ENCODE results near the gene PLA2G2F. TPM values are rescaled to one million over a fixed set of nuclear protein-coding genes. Genes with fewer than 3 reads are reported as not detected.

PLA2G2F gene
- total RNA-seq (2022): not detected in 2 replicates
- Bru-seq, nascent RNA: not detected
- not detected for BruChase-seq, experiment 1, labeled RNA remaining after a 6-hour chase
- not detected for BruChase-seq, experiment 2, labeled RNA remaining after a 2-hour chase
- long read RNA-seq: 0 reads

GRCh38 chr1:20138961-20139550 lies at the start of gene PLA2G2F:
TSS of gene PLA2G2F (plus strand) at chr1:20139323. CDS start at chr1:20139428, 105 bp downstream.
- H3K4me1 Mint-ChIP-seq (ENCODE audit: insufficient read depth, unreplicated experiment): peaks cover 3% of the 10 kb centered on the region
- no peak for DNase-seq (ENCODE audit: unreplicated experiment)
- ChIA-PET POLR2A (no interaction called here), CTCF (no interaction called here)
- BruUV-seq (replicated peaks): no TSS peak
- intact Hi-C loops (cut with micrococcal nuclease): no loop called here
- H3K36me3 Mint-ChIP-seq (ENCODE audit: insufficient read depth, unreplicated experiment): no peaks in the 10 kb centered on the region
- H3K4me3 Mint-ChIP-seq (ENCODE audit: unreplicated experiment): no peak within 1 kb of the TSS
- TF ChIP-seq CTCF (IDR thresholded peaks at IDR 0.05; ENCODE audit: unreplicated experiment): no peak
- peaks cover 3% of the 10 kb centered on the region for H3K9me3 Mint-ChIP-seq (ENCODE audit: unreplicated experiment)
- H3K27me3 Mint-ChIP-seq (ENCODE audit: insufficient read depth, unreplicated experiment): no peaks in the 10 kb centered on the region
- no peak within 1 kb of the TSS for H3K27ac Mint-ChIP-seq (ENCODE audit: low read depth, unreplicated experiment)

- no peak for TF ChIP-seq CTCF (IDR thresholded peaks at IDR 0.05; ENCODE audit: unreplicated experiment)
- no TSS peak for BruUV-seq (replicated peaks)
- Mint-ChIP-seq H3K4me1 (ENCODE audit: insufficient read depth, unreplicated experiment) (peaks cover 12% of the 10 kb centered on the region), H3K4me3 (ENCODE audit: unreplicated experiment) (no peak overlapping the region), H3K36me3 (ENCODE audit: insufficient read depth, unreplicated experiment) (no peaks in the 10 kb centered on the region), H3K9me3 (ENCODE audit: unreplicated experiment) (no peaks in the 10 kb centered on the region), H3K27me3 (ENCODE audit: insufficient read depth, unreplicated experiment) (peaks cover 11% of the 10 kb centered on the region), H3K27ac (ENCODE audit: low read depth, unreplicated experiment) (no peak overlapping the region)
- no peak for DNase-seq (ENCODE audit: unreplicated experiment)
- POLR2A ChIA-PET: no interaction called here
- CTCF ChIA-PET: interaction anchor here (0.7 to 1.6 kb wide), 2 partner anchors 11 to 12 kb away, joined by 3 to 5 read pairs; no protein-coding TSS in a partner anchor
- intact Hi-C loops (cut with micrococcal nuclease): no loop called here
Measured at GRCh38 chr1:20089328-20090077, 49.6 kb upstream of the PLA2G2F start.

- H3K9me3 Mint-ChIP-seq (ENCODE audit: unreplicated experiment): no peaks in the 10 kb centered on the region
- POLR2A ChIA-PET: no interaction called here
- intact Hi-C loops (cut with micrococcal nuclease): no loop called here
- H3K4me1 Mint-ChIP-seq (ENCODE audit: insufficient read depth, unreplicated experiment): peaks cover 12% of the 10 kb centered on the region
- peaks cover 11% of the 10 kb centered on the region for H3K27me3 Mint-ChIP-seq (ENCODE audit: insufficient read depth, unreplicated experiment)
- no peak for DNase-seq (ENCODE audit: unreplicated experiment)
- no peak overlapping the region for H3K27ac Mint-ChIP-seq (ENCODE audit: low read depth, unreplicated experiment)
- BruUV-seq (replicated peaks): no TSS peak
- no peak for TF ChIP-seq CTCF (IDR thresholded peaks at IDR 0.05; ENCODE audit: unreplicated experiment)
- CTCF ChIA-PET: interaction anchor here (0.7 to 1.6 kb wide), 2 partner anchors 10 to 13 kb away, joined by 3 to 5 read pairs; no protein-coding TSS in a partner anchor
- no peak overlapping the region for H3K4me3 Mint-ChIP-seq (ENCODE audit: unreplicated experiment)
- H3K36me3 Mint-ChIP-seq (ENCODE audit: insufficient read depth, unreplicated experiment): no peaks in the 10 kb centered on the region
Measured at GRCh38 chr1:20090119-20090518, 49.0 kb upstream of the PLA2G2F start.

- peaks cover 11% of the 10 kb centered on the region for H3K27me3 Mint-ChIP-seq (ENCODE audit: insufficient read depth, unreplicated experiment)
- ChIA-PET CTCF (interaction anchor here (0.6 to 1.6 kb wide), 5 partner anchors 8 to 103 kb away, joined by 3 to 6 read pairs (median 4); no protein-coding TSS in a partner anchor), POLR2A (no interaction called here)
- peaks cover 12% of the 10 kb centered on the region for H3K4me1 Mint-ChIP-seq (ENCODE audit: insufficient read depth, unreplicated experiment)
- TF ChIP-seq CTCF (IDR thresholded peaks at IDR 0.05; ENCODE audit: unreplicated experiment): no peak
- no peak for DNase-seq (ENCODE audit: unreplicated experiment)
- no peaks in the 10 kb centered on the region for H3K36me3 Mint-ChIP-seq (ENCODE audit: insufficient read depth, unreplicated experiment)
- no TSS peak for BruUV-seq (replicated peaks)
- no peak overlapping the region for H3K27ac Mint-ChIP-seq (ENCODE audit: low read depth, unreplicated experiment)
- intact Hi-C loops (cut with micrococcal nuclease): no loop called here
- no peaks in the 10 kb centered on the region for H3K9me3 Mint-ChIP-seq (ENCODE audit: unreplicated experiment)
- H3K4me3 Mint-ChIP-seq (ENCODE audit: unreplicated experiment): no peak overlapping the region
Measured at GRCh38 chr1:20090641-20091040, 48.5 kb upstream of the PLA2G2F start.

All from MCF 10A (cell line).